IPS-NIHi7 (cell line): Measurements from ENCODE around the gene DGKI.

ENCODE experiments used
- DNase-seq: peaks from one replicate; pipeline ENCODE4 v3.0.0; 2012; ENCODE audit warnings: mixed read lengths; ENCODE audit errors: extremely low spot score

DGKI gene

DNA sequence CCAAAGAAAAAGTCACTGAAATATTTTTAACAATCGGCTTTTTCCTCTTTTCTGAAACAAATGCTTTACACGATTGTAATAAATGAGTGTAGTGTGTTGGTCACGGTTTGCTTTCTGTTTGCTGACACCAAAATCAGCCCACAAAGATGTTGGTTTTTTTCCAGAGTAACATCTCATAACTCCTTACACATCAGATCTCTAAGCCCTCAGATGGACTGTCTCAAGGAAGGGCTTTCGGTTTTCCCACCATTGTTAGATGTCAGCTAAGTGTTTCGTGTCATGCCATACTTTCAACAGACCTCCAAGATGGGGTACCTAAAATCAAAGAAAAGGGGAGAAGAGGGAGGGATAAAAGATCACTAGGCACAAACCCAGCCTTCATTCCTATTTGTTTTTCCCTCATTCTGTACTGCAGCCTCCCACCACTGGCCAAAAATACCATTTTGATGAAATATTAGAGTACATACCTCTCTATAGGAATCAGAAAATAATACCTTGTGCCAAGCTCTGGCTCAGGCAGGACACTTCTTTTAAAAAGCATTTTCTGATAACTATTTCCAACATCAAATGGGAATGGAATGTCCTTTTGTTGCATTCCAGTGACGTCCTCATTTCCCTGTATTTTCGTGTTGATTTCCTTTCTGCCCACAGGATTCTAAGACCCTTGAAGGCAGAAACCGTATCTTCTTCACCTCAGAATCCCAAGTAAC lies 159.1 kb downstream of the DGKI start:
- DNase-seq, result no peak

DNA sequence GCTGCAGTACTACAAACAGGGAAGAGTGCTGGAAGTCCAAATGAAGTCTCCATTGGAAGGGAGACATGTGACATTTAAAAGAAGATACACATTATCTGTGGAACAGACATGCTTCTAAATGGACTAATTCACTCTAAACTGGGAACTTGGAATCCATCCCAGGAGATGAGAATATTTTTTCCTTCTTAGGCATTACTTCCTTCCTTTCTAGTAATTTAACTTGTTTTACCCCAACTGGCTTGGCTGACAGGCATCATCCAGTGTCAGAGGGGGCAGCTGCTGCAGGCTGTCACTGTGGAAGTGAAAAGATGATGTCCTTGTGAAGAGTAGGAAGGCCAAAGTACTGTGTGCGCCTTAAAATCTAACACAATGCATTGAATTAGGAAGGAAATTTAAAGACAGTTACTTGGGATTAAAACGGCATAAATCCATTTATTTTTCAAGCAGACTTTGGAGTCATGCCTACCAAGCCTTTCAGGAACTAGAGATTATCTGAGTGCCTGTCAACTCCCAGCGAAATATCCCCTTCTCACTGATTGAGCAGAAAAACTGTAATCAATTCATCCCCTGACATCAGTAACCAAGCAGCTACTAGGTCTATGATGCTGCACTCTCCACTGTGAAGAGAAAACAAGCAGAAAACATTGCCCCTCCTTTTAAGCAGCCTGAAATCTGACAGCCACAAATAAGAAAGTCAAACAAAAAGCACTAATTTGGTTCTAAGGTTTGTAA lies 161.2 kb downstream of the DGKI start:
- no peak for DNase-seq

DNA sequence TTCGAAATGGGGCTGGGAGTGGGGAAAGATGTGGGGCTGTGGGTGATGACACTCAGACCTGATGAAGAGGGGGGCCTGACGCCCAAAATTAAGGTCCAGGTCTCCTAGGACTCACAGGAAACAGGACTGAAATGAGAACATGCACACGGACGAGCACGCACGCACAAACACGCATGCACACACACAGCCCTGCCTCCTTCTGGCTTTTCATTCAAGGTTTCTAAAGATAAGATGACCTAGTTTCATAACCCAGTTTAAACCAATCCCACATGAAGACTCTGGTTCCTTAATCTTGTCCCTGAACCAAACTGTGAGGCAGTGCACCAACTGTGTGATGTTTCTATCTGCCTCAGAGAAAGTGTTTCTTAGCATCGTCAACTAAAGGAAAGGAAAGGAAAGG lies 162.0 kb downstream of the DGKI start:
- no peak for DNase-seq

DNA sequence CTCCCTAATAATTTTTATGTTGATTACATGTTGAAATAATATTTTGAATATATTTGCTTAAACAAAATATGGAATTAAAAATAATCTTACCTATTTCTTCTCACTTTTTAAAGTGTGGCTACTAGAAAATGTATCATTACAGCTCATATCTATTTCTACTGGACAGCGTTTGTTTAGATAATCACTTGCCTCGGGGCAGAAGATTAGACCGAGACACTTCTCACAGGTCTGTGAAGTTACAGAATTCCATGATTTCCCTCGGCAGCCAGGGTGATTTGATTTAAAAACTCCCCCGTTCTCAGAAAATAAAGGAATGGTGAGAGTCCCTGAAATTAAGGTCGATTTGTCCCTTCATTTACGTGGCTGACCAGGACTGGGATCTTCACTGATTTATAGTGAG lies 162.5 kb downstream of the DGKI start:
- DNase-seq, result no peak

DNA sequence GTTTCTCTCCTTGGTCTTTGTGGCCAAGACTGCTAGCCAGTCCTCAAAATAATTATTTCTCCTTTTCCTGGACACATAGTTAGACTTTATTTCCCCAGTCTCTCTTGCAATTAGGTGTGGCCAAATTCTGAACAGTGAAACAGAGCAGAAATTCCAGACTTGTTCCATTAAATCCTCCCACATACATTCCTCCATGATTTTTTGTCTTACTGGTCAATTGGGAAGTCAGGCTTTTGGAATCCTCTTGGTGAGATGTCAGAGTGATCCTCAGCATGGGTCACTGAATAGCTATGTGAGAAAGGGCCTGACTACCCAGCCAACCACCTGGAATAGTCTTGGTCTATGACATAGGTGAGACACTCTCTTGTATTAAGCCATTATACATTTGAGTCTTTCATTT lies 164.2 kb downstream of the DGKI start:
- DNase-seq, result no peak

DNA sequence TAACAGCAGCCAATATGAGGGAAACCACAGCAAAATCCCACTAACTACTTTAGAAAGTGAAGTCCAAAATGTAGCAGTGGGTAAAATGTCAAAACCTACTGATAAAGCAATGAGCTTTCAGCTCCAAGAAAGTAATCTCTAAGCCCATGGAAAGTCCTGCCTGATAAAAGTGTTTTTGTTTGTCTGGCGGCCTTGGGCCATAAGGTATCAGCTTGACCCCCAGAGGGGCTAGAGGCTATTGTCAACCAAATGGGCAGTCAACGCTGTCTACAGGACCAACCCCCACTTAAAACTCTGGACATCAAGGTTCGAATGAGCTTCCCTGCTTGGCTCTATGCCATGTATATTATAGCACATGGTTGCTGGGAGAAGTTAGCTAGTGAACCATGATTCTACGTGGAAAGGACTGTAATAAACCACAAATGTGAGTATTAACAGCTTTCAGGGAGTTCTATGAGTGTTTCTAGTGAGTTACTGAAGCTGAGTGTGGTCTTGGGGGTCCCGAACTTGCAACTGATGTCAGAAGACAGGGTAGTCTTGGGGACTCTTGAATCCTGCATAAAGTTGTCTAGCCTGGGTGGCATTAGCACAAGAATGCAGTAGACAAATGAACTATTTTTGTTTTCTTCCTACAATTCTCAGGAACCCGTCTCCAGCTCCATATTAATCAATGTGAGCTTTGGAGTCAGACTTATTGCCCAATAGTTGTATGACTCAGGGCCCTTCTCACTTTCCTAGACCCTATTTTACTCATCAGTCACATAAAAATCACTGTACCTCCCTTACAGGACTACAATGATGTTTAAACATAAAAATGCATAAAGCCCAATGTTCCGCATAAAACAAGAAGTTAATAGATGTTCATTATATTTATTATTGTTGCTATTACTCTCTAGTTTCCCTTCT lies 164.9 kb downstream of the DGKI start:
- no peak for DNase-seq

DNA sequence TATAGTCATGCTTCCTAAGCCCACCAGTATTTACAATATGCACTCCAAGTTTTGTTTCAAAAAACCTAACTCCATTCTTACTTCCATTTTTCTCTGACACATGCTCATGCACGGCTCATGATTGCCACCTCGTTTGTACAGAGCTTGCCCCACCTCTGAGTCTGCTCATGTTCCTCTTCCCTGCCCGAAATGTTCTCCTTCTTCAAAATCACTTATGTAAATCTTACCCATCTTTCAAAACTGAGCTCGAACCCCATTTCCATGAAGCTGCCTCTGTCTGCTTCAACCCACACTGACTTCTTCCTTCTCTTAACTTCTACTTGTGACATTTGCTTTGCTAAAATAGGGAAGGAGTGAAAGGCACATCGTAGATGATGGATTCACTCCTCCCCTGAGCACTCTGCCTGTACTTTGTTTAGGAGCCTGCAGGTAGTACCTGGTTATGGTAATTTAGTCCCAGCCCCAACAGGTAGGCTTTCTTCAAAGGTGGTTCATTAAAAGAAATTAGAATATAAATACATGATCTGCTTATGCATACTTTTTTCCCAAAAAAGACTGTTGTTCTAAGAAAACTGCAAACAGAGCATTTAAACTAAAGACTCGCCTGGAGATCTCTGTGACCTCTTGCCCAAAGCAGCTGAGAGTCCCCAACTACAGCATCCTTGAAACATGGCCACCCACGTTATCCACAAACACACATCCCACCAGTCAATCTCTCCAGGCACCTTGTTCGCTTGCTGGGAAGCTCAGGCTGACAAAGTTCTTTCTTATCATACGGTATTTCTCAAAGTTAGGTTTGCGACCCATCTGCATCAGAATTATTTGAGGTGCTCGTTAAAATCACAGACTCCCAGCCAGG lies 172.0 kb downstream of the DGKI start:
- DNase-seq, result no peak

DNA sequence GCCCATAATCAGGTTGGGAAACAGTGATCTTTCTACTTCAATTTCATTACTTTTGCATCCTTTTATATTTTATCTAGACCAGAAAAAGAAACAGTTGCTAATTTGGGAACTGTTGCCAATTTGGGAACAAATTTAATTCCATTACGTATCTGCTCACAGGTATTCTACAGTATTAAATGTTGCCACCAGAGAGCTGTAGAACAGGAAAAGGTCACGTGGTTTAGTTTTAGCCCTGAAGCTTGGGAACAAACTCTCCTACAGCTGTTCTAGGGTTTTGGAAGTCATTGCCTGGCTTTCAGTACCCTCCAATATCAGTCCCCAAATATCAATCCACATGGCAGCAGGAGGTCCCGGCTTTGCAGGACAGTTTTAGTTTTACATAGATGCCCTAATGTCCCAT lies 172.7 kb downstream of the DGKI start:
- no peak for DNase-seq

DNA sequence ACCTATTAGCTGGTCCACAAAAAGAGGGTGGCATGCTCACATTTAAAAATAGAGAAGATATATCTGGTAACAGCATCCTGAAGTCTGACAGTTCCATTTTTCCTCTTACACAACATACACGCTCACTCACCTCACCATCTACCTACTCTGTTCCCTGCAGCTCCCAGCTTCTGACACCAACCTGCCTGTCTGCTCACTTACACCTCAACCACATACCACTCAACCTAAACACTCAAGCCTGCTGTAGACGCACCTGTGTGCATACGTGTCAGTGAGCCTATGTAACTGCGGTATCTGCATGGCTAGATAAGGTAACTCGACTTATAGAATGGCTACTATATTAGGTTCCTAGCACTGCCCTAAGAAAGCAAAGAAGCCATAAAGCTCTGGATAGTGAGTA lies 174.9 kb downstream of the DGKI start:
- no peak for DNase-seq

DNA sequence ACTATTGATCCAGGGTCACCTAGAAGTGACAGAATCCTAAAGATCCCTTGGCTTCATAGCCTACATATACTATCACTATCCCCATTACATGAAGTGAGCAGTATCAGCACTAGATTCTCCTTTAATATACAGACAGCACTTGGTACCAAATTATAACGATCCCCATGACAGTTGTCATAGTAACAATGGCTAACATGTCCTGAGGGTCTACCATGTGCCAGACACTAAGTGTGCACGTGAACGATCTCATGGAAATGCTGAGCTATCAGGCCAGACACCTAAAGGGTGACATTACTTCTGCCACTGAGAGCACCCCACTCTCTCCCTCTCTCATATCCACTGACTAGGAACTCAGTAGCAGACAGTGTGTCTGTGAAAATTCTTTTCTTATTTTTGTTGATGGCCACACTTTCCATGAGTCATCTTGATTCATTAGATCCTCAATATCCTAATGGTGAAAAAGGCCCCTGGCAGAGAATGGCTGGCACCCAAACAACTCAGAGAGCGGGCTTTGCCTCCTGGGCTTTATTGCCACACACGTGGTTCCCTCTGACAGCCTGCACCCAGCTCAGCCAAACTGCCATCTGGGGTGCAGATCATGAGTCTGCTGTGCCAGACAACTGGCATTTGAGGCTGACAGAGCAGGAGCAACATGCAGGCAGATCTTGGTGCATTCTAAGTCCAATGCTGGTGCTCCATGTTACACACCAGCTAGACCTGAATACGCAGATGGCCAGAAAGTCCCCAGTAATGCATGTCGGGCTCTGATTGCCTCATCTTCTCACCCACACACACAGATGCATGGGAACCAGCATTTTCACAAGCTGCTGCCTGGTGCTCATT lies 176.3 kb downstream of the DGKI start:
- DNase-seq, result no peak

DNA sequence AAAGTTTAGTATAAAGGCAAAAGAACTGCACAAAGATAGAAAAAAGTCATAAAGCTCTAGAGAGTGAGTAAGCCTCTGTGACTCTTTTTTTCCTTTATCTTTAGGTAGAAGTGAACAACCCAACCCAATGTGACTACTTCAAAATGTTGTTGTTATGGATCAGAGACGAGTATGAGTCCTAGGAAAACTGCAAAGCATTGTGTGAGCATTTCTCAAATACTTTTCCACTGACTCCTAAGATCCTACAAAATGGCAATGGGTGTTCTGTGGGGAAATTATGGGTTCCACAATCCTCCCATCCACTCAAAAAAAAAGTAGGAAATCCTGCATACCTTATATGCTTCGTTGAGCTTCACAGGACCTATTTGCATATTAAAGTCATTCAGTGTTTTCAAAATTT lies 177.1 kb downstream of the DGKI start:
- DNase-seq, result no peak

DNA sequence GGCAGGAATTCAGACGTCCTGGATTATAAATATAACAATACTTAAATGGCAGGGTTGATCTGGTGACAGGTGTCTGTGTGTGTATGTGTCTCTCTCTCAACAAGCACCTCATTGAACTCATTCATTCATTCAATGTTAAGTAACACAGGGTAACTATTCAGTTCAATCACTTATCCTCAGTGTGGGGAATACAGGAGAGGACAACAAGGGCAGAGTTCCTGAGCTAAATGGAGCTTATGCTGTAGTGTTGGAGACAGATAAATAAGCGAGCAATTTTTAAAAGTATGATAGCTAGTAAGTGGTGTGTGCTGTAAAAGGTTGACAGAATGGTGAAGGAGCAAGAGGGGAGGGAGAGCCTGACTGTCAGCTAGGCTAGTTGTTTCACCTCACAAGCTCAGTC lies 178.4 kb downstream of the DGKI start:
- no peak for DNase-seq

DNA sequence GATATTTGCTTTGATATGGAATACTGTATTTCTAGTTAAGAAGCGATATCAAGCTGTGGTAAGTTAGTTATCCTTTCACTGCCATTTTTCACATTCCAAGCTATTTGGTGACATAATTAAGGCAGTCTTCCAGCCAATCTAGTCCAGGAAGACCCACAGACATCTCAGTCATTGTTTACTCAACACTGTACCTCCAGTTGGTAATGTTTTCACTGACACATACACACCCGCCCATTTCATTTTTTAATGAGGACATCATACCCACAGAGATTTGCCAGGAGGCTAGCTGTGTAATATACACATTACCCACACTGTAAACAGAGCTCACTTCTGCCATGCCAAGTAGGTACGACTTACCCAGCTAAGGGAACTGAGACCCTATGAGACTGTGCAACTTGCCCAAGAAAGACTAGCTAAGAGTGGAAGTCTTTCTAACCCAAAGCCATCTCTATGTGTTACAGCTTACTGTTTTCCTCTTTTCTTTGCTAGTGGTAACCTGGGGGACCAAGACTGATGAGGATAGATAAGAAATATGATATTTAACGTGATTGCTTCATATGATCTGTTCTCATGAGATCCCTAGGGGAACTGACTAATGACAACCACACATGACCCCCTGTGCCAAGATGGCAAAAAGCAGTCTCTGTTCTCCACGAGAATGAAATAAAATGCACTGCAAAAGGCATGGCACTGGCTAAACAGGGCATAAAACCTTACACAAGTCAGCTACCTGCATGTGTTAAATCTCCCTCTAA lies 179.0 kb downstream of the DGKI start:
- no peak for DNase-seq

DNA sequence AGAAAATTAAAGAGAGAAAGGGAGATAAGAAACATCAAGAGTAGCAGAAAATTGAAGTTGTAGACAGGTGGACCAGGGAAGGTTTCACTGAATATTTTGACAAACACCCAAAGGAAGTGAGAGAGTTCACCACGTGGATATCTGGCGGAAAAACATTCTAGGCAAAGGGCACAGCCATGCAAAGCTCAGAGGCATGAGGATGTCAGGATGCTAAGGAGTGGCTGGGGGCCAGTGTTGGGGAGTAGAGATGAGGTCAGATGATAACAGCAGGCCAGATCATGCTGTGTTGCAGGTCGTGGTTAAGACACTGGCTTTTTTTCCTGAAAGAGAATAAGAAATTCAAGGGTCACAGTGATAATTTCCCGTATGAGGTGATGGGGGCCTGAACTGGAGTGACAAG lies 181.9 kb downstream of the DGKI start:
- no peak for DNase-seq

DNA sequence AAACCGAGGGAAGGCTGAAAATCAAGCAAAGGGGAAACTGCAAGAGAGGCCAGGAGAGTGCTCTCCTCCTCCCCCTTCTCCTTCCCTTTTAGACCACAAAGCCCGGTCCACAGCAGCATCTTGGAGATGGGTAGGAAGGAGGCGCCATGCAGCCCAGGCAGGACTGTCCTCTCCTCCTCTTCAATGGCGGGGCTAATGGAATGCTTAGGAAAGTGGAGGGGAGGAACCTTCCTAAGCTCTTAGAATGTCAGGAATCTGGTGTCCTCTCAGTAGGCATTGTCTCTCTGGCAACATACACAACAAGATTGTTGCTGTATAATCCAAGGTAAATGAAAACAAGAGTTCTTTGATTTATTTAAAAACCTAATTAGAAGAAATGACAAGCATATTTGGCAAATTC lies 185.1 kb downstream of the DGKI start:
- DNase-seq, result peak; percentile 54

DNA sequence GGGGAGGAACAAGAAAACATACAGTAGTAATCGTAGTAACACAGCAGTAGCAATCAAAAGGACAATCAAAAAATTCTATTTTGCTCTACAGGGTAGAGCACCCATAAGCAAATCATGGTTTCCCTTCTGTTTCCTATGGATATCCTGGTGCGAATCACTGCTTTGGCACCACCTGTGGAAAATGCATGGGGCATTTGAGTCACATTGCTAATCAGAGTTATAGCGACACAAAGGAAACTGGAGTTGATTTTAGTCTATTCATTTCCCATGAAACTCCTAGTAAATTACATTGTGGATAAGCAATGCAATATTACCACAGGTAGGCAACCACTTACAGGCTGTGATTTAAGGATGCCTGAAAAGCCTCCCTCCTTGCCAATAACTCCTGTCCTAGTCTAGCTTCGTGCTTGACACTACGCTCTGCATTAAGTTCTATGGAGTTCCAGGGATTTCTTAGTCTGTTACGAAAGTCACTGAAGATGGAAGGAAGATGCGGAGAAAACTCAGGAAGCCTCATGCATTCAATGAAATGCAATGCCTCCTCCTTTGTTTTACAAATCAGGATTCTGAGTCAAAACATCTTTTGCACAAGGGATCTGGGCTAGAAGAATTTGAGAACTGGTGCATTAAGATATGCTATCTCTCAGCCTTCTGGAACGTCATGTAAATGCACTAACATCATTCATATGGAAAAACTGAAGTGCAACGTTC lies 188.4 kb downstream of the DGKI start:
- no peak for DNase-seq

DNA sequence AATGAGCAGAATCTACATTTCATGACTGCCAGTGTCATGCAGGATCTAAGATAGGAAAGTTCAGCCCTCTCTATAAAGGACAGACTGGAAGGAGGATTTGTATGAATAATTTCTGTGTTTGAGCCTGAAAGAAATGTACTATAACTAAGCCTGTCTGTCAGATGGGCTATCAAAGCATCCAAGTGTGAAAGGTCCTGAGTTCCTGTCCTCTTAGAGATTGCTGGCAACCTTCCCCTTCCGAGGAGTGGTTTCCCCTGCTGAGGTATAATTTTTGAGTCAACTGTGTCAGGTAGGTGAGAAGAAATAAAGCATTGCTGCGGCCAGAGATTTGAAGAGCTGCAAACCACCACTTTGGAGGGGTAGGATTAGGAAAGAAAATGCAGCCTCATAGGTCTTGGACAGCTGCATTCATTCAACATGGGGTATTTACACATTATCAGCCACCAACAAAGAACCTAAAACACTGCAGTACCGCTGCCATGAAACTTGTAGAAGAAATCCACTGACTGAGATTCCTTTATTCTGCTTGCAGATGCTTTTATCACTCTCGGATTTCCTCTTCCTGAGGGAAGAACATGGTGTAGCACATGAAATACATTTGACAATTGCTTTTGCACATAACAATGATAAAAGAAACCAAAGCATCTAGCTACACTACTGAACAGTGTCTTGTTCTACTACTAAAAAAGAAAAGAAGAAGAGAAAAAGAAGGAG lies 189.1 kb downstream of the DGKI start:
- no peak for DNase-seq

DNA sequence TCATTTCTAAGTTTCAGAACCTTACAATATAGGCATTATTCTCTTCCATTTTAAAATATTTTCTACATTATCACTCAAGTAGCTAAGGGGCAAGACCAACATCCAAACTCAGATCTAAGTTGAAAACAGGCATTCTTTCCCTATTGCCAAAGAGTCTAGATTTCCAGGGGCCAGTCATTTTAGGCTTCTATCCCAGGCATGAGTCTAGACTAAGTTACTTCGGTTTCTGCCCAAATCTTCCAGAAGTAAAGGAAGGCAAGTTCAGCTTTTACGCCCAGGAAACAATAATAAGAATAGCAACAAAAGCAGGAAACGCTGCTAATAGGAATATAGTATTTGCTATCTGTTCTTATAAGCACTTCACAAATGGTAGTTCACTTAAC lies 189.9 kb downstream of the DGKI start:
- no peak for DNase-seq
